HG03432 (cell line): Measurements from ENCODE around the gene IP6K3.

Experiments
- ATAC-seq: cut with Tn5 transposase; IDR thresholded peaks from one replicate; pipeline ENCODE4 v1.9.1; 2021; ENCODE audit warnings: mild to moderate bottlenecking, moderate library complexity; ENCODE audit not compliant: unreplicated experiment

Gene IP6K3

GRCh38 chr6:33677143-33677660 lies 69.5 kb downstream of the IP6K3 start:
- ATAC-seq: no peak

- no peak for ATAC-seq
Measured at GRCh38 chr6:33676416-33677142, 70.1 kb downstream of the IP6K3 start.

GRCh38 chr6:33675968-33676367 lies 70.7 kb downstream of the IP6K3 start:
- ATAC-seq: no peak

GRCh38 chr6:33673851-33674250 lies 72.9 kb downstream of the IP6K3 start:
- ATAC-seq: no peak

GRCh38 chr6:33672808-33673207 lies 73.9 kb downstream of the IP6K3 start:
- no peak for ATAC-seq

- no peak for ATAC-seq
Measured at GRCh38 chr6:33671744-33672072, 75.0 kb downstream of the IP6K3 start.
